ENCODE results near the gene SCN8A.

GRCh38 chr12:51836041-51836826 is 245.2 kb downstream of the SCN8A start:
- TF ChIP-seq, protein P1, sequence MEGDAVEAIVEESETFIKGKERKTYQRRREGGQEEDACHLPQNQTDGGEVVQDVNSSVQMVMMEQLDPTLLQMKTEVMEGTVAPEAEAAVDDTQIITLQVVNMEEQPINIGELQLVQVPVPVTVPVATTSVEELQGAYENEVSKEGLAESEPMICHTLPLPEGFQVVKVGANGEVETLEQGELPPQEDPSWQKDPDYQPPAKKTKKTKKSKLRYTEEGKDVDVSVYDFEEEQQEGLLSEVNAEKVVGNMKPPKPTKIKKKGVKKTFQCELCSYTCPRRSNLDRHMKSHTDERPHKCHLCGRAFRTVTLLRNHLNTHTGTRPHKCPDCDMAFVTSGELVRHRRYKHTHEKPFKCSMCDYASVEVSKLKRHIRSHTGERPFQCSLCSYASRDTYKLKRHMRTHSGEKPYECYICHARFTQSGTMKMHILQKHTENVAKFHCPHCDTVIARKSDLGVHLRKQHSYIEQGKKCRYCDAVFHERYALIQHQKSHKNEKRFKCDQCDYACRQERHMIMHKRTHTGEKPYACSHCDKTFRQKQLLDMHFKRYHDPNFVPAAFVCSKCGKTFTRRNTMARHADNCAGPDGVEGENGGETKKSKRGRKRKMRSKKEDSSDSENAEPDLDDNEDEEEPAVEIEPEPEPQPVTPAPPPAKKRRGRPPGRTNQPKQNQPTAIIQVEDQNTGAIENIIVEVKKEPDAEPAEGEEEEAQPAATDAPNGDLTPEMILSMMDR (IDR thresholded peaks at IDR 0.05): no peak
- no peak for TF ChIP-seq POLR2AphosphoS5 (IDR thresholded peaks at IDR 0.05)
